Karpas-422 (cell line): ENCODE results near the gene C3orf80. TPM values are rescaled to one million over a fixed set of nuclear protein-coding genes. Genes with fewer than 3 reads are reported as not detected.

Source experiments
- total RNA-seq: library from RNA; depleted of rRNA; stranded (reverse); fragments of >200 nt; shearing (Covaris generic); gene quantifications from 2 replicates; pipeline ENCODE4 v1.2.3, GENCODE V29; 2014; ENCODE audit warnings: low replicate concordance; rRNA removed

C3orf80 gene
- total RNA-seq, 1 experiment from 2014 or later: not detected

Other genes starting within 250 kb of the C3orf80 start
- 0.78 and 0.83 TPM in 2 replicates for gene IL12A, start 236.6 kb upstream of the C3orf80 start, total RNA-seq
- gene IFT80, start 173.8 kb downstream of the C3orf80 start, total RNA-seq: 40.7 and 44.8 TPM in 2 replicates
- gene SMC4, start 174.2 kb downstream of the C3orf80 start, total RNA-seq: 99.1 and 173 TPM in 2 replicates
- 7.0 and 39.3 TPM in 2 replicates for gene TRIM59, start 224.4 kb downstream of the C3orf80 start, total RNA-seq